HPDE6-E6E7 (cell line): ENCODE measurements around the gene PSIP1.
"Not testable (repeated sequence)": the region's sequence is repeated elsewhere in the genome, so short reads cannot be mapped to it uniquely, and the experiment has no call there.

Experiments
- DNase-seq: peaks from one replicate; pipeline ENCODE4 v3.0.0; 2011; ENCODE audit warnings: missing footprints; ENCODE audit errors: extremely low spot score

PSIP1 gene

DNA sequence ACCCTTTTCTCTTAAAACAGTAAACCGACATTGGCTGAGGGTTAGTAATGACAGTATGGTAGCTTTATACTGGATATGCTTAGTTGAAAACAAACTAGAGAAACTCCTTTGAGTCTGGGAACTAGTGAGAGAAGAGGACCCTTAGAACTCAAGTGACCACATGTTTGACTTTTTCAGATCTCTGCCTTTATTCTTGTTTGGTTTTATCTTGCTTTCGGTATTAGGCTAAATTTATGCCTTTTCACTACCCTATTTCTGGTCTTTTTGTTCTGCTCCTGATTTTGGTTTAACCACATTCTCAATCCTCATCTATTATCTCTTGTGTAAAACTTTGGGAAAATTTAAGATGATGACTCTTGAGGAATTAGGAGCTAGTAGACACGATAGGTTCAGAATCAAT, 77.1 kb downstream of the PSIP1 start:
- DNase-seq: no peak

DNA sequence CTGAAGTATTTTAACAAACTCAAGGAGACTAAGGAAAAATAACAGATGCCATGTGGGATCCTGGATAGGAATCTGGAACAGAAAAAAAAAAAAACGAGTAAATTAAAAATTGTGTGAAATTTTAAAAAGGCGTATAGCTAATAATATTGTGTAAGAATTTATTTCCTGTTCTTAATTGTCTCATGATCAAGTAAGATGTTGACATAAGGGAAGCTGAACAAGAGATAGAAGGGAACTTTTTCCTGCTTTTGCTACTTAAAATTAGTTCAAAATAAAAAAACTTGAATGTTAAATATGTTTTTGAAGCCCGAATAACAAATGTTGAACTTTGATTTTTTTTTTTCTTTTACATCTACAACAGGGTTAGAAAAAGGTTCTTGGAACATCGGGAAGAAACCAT, 77.6 kb downstream of the PSIP1 start:
- DNase-seq: no peak

DNA sequence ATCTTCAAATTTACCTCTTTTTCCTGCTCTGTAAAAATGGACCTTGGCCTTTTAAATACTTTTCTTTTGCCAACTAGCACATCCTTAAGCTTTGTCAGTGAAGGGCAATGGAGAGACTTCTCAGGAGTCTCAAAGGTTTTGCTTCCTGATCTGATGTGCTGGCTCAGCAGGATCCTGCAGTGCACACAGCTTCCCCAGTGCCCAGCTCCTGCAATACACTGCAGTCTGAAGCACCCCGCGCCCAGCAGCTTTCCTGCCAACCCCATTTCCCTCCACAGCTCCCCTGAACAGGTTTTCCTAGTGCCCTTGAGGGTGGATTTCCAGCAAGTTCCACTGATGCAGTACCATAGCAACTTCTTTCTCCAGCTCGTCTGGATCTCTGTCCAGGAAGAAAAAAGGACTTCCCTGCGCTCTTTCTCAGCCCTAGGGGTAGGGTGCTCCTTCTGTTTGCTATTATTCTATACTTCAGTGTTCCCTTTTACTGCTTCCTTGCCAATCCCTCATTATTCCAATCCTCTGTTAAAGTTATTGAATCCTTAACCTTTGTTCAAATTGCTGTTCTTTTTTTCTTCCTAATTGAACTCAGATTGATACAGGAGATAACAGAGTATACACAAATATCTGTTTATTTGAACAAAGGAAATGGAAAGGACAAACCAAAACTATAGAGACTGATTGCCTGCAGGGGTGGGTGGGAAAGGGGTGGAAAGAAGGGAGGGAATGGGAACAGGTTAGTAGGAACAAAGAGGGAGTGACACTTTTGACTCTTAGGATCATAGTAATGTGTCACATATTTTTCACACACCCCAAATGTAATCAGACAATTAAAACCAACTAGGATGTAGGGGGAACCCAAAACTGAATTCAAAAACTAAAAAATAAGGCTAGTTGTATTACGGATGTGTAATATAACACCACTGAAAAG, 79.6 kb downstream of the PSIP1 start:
- DNase-seq: no peak

GRCh38 chr9:15427702-15428101, 83.1 kb downstream of the PSIP1 start:
- not testable (repeated sequence) for DNase-seq

DNA sequence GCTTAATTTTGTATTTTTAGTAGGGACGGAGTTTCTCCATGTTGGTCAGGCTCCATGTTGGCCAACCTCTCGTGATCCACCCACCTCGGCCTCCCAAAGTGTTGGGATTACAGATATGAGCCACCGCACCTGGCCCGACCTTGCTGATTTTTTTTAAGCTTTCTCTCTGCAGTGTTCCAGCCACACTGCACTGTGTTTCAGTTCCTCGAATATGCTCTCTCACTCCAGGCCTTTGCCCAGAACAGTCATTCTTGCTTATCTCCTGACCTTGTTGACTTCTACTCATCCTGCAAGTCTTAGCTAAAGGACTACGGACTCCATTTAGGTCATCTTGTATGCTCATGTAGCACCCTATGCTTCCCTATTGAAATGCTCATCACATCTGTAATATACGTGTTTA, 84.8 kb downstream of the PSIP1 start:
- DNase-seq: no peak

- DNase-seq: no peak
Measured at GRCh38 chr9:15423231-15423985, 87.4 kb downstream of the PSIP1 start.

GRCh38 chr9:15422372-15423230, 88.2 kb downstream of the PSIP1 start, which contains the start of gene SNAPC3:
TSS of gene SNAPC3 (plus strand) at chr9:15422876. CDS start at chr9:15422880, 4 bp downstream.
- DNase-seq: peak; percentile 92

GRCh38 chr9:15421990-15422371, 88.8 kb downstream of the PSIP1 start:
- no peak for DNase-seq

GRCh38 chr9:15421532-15421931, 89.2 kb downstream of the PSIP1 start:
- DNase-seq: no peak

- DNase-seq: no peak
Measured at GRCh38 chr9:15420796-15421195, 90.0 kb downstream of the PSIP1 start.

DNA sequence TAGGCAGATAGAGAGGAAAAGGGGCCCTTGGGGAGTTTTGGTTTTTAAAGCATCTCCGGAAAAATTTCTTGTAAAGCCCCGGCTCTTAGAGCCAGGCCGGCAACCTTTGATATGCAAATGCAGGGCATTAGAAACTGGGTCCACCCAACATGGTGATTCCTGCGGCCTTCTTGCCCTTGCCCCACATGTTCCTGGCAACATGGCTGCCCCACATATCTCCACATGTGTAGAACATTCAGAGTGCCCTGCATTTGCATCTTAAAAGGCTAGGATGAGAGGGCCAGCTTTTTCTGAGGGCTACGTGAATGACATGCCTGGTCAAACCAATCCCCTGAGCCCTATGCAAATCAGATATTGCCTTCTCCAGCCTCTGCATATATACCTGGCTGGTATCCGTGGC, 93.1 kb downstream of the PSIP1 start:
- DNase-seq: no peak

DNA sequence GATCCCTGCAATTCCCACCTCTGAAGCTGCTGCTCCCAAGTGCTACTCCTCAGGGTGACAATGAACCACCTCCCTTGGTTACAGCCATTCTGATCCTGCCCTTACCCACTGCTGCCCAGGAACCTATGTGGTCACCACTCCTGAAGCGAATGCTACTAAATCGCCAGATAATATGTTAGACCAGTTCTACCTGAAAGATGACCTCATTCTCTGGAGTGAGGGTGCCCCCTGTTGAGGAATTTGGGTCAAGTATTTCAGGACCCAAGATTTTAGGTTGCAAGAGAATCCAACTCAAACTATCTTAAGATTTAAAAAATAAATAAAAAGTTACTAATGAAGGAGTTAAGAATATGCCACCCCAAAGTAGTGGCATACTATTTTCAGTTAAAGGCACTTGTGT, 93.9 kb downstream of the PSIP1 start:
- no peak for DNase-seq
